Measurements from ENCODE around the gene CKS1B. TPM values are rescaled to one million over a fixed set of nuclear protein-coding genes. Genes with fewer than 3 reads are reported as not detected.

The CKS1B gene
- total and polyA plus RNA-seq, 9 of the 15 experiments (the other 6 are each of a cell fraction or from before 2014, with no cell fraction given) = 215 to 1,103 (median 460) TPM

DNA sequence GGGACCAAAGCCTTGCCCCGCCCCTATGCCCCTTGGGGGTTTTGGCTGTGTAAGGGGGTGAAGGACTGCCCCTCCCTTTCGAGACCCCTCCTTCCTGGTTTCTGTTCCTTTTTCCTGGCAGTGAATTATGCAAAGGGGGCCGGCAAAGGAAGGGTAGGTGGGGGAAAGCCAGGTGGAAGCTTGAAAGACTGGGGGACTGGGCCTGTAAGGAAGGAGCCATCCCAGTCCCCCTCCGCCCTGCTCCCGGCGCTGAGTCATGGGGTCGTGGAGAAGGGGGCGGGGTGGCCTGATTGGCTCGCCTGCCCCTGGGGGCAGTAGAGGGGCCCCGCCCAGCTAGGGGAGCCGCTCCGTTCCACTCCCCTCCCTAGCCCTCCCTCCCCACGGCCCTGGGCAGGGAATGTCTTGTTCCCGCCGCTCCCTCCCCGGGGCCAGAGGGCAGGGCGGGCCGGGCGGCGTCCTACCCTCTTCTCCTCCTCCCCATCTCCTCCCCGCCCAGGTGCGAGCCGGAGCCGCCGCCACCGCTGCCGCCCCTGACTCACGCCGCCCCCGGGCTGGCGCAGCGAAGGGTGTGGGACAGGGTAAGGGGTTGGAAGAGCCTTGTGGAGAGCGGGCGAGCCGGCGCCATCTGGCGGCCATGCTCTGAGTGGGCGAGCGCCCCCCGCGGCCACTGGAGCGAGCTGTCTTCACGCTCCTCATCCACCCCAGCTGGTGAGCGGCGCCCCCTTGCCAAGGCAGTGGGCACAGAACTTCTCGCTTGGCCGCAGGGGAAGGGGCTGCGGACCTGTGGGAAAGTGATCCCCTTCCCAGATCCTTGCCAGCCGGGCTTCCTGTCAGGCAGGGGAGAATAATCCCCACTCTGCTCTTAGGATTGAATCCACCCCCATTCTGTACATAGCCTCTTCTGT lies 42.8 kb downstream of the CKS1B start (continued):
- TF ChIP-seq, protein P1, sequence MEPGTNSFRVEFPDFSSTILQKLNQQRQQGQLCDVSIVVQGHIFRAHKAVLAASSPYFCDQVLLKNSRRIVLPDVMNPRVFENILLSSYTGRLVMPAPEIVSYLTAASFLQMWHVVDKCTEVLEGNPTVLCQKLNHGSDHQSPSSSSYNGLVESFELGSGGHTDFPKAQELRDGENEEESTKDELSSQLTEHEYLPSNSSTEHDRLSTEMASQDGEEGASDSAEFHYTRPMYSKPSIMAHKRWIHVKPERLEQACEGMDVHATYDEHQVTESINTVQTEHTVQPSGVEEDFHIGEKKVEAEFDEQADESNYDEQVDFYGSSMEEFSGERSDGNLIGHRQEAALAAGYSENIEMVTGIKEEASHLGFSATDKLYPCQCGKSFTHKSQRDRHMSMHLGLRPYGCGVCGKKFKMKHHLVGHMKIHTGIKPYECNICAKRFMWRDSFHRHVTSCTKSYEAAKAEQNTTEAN (CRISPR knock-in tag; IDR thresholded peaks at IDR 0.05) = no peak; the same call in 1 of the 2 replicates
- TF ChIP-seq ZBED1 (IDR thresholded peaks at IDR 0.05) (peak; percentile 72; the same call in 1 of the 2 replicates), PURB (CRISPR knock-in tag; IDR thresholded peaks at IDR 0.05; ENCODE audit: low read depth) (no peak), ELF4 (CRISPR knock-in tag; IDR thresholded peaks at IDR 0.05) (peak; percentile 90), RBM34 (IDR thresholded peaks at IDR 0.05; ENCODE audit: borderline replicate concordance, insufficient read depth, low read length) (0 out of 2 replicates have a peak, but pooled peaks have one; percentile 55), ZNF445 (CRISPR knock-in tag; IDR thresholded peaks at IDR 0.05; ENCODE audit: low read depth) (no peak), ARHGAP35 (IDR thresholded peaks at IDR 0.05; ENCODE audit: partially characterized antibody) (no peak), RBM15 (IDR thresholded peaks at IDR 0.05; ENCODE audit: insufficient read depth, low read length) (no peak), NFE2 (IDR thresholded peaks at IDR 0.05; ENCODE audit: low read depth) (peak; percentile 78; the same call in 1 of the 2 replicates), HNRNPUL1 (IDR thresholded peaks at IDR 0.05; ENCODE audit: low read length) (no peak), RFX1 (IDR thresholded peaks at IDR 0.05) (no peak), CBX2 (IDR thresholded peaks at IDR 0.05; ENCODE audit: insufficient read depth, low read length, poor library complexity, severe bottlenecking) (no peak), ELF2 (CRISPR knock-in tag; IDR thresholded peaks at IDR 0.05) (peak; percentile 74), DNMT1 (IDR thresholded peaks at IDR 0.05) (0 out of 2 replicates have a peak, but pooled peaks have one; percentile 70), CHD1 (IDR thresholded peaks at IDR 0.05; ENCODE audit: low read length) (no peak), FOXJ3 (CRISPR knock-in tag; IDR thresholded peaks at IDR 0.05) (no peak), ARNT (IDR thresholded peaks at IDR 0.05) (no peak), LEF1 (IDR thresholded peaks at IDR 0.05) (0 out of 2 replicates have a peak, but pooled peaks have one; percentile 27), POLR2A (conservative IDR thresholded peaks at IDR 0.05) (peak; percentile 63), NR4A1 (CRISPR knock-in tag; IDR thresholded peaks at IDR 0.05) (no peak), NR4A1 (tag; IDR thresholded peaks at IDR 0.05) (0 out of 2 replicates have a peak, but pooled peaks have one; percentile 15), ETS2 (tag; IDR thresholded peaks at IDR 0.05; ENCODE audit: borderline replicate concordance, poor library complexity, severe bottlenecking) (no peak), MCM5 (IDR thresholded peaks at IDR 0.05; ENCODE audit: low read depth) (no peak), MCM2 (IDR thresholded peaks at IDR 0.05; ENCODE audit: low read depth) (no peak), PHTF2 (CRISPR knock-in tag; IDR thresholded peaks at IDR 0.05) (no peak), TARDBP (IDR thresholded peaks at IDR 0.05) (peak; percentile 75), ZNF408 (CRISPR knock-in tag; IDR thresholded peaks at IDR 0.05; ENCODE audit: low read depth) (no peak), ZNF41 (CRISPR knock-in tag; conservative IDR thresholded peaks at IDR 0.05) (no peak), ZNF766 (CRISPR knock-in tag; conservative IDR thresholded peaks at IDR 0.05) (0 out of 2 replicates have a peak, but pooled peaks have one; percentile 53)
- TF ChIP-seq, protein P2, sequence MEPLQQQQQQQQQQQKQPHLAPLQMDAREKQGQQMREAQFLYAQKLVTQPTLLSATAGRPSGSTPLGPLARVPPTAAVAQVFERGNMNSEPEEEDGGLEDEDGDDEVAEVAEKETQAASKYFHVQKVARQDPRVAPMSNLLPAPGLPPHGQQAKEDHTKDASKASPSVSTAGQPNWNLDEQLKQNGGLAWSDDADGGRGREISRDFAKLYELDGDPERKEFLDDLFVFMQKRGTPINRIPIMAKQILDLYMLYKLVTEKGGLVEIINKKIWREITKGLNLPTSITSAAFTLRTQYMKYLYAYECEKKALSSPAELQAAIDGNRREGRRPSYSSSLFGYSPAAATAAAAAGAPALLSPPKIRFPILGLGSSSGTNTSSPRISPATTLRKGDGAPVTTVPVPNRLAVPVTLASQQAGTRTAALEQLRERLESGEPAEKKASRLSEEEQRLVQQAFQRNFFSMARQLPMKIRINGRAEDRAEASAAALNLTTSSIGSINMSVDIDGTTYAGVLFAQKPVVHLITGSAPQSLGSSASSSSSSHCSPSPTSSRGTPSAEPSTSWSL (CRISPR knock-in tag; IDR thresholded peaks at IDR 0.05; ENCODE audit: borderline replicate concordance) = no peak
